IMR-90 (cell line): ENCODE data around the gene FOXD4L6.
"Not testable (repeated sequence)": the region's sequence is repeated elsewhere in the genome, so short reads cannot be mapped to it uniquely, and the experiment has no call there.

Experiments used
- CEBPB ChIP-seq: IDR thresholded peaks from 2 replicates; pipeline ENCODE4 v1.6.1; 2012; ENCODE audit warnings: low read depth, low read length, improper control_type of control experiment
- CHD1 ChIP-seq: IDR thresholded peaks from 2 replicates; pipeline ENCODE4 v1.6.1; 2012; ENCODE audit warnings: low read depth, low read length, improper control_type of control experiment
- MAZ ChIP-seq: IDR thresholded peaks from 2 replicates; pipeline ENCODE4 v1.6.1; 2012; ENCODE audit warnings: low read depth, mild to moderate bottlenecking, low read length, improper control_type of control experiment, moderate library complexity, borderline replicate concordance
- MXI1 ChIP-seq: IDR thresholded peaks from 2 replicates; pipeline ENCODE4 v1.6.1; 2012; ENCODE audit warnings: low read depth, mild to moderate bottlenecking, low read length, moderate library complexity, borderline replicate concordance
- POLR2A ChIP-seq: IDR thresholded peaks from 2 replicates; pipeline ENCODE4 v1.6.1; 2012; ENCODE audit warnings: mild to moderate bottlenecking, low read depth, low read length
- RAD21 ChIP-seq: IDR thresholded peaks from 2 replicates; pipeline ENCODE4 v1.6.1; 2012; ENCODE audit warnings: low read length, improper control_type of control experiment
- SMC3 ChIP-seq: fragments of 150-350 bp; IDR thresholded peaks from 2 replicates; pipeline ENCODE4 v1.6.1; 2016; ENCODE audit warnings: low read depth, mild to moderate bottlenecking, antibody characterized with exemption, low read length, moderate library complexity
- TF ChIP-seq, protein P1 (sequence below): conservative IDR thresholded peaks from 2 replicates; pipeline ENCODE4 v1.5.1; 2012; ENCODE audit warnings: mild to moderate bottlenecking, low read depth, low read length, improper control_type of control experiment
- TF ChIP-seq, protein P2 (sequence below): fragments of 150-350 bp; IDR thresholded peaks from 2 replicates; pipeline ENCODE4 v1.6.1; 2017; ENCODE audit warnings: mild to moderate bottlenecking, antibody characterized with exemption, low read length, low read depth

DNA sequence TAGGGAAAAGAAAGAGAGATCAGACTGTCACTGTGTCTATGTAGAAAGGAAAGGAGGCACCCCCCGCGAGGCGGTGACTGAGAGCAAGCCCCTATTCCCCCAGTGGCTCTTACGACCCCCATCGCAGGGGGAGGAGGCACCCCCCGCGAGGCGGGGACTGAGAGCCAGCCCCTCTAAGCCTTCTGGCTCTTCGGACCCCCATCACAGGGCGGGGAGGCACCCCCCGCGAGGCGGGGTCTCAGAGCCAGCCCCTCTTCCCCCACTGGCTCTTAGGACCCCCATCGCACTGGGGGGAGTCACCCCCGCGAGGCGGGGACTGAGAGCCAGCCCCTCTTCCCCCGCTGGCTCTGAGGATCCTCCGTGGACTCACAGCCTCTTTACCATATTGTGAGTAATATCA is 23.9 kb downstream of the FOXD4L6 start:
- TF ChIP-seq SMC3, POLR2A, CEBPB, MAZ, MXI1, RAD21, CHD1: not testable (repeated sequence)
- TF ChIP-seq, protein P1, sequence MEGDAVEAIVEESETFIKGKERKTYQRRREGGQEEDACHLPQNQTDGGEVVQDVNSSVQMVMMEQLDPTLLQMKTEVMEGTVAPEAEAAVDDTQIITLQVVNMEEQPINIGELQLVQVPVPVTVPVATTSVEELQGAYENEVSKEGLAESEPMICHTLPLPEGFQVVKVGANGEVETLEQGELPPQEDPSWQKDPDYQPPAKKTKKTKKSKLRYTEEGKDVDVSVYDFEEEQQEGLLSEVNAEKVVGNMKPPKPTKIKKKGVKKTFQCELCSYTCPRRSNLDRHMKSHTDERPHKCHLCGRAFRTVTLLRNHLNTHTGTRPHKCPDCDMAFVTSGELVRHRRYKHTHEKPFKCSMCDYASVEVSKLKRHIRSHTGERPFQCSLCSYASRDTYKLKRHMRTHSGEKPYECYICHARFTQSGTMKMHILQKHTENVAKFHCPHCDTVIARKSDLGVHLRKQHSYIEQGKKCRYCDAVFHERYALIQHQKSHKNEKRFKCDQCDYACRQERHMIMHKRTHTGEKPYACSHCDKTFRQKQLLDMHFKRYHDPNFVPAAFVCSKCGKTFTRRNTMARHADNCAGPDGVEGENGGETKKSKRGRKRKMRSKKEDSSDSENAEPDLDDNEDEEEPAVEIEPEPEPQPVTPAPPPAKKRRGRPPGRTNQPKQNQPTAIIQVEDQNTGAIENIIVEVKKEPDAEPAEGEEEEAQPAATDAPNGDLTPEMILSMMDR, result not testable (repeated sequence)
- TF ChIP-seq, protein P2, sequence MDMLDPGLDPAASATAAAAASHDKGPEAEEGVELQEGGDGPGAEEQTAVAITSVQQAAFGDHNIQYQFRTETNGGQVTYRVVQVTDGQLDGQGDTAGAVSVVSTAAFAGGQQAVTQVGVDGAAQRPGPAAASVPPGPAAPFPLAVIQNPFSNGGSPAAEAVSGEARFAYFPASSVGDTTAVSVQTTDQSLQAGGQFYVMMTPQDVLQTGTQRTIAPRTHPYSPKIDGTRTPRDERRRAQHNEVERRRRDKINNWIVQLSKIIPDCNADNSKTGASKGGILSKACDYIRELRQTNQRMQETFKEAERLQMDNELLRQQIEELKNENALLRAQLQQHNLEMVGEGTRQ, result not testable (repeated sequence)
